Glutamatergic neuron (in vitro differentiated cells): ENCODE results near the gene GRHL3. TPM values are rescaled to one million over a fixed set of nuclear protein-coding genes. Genes with fewer than 3 reads are reported as not detected.

Experiments used
- DNase-seq: peaks from one replicate; pipeline ENCODE4 v3.0.0; 2022
- H3K27ac Mint-ChIP-seq: one replicate; pipeline ENCODE4 v1.8.0; 2020; ENCODE audit warnings: mild to moderate bottlenecking, mixed read lengths, inconsistent platforms; ENCODE audit not compliant: unreplicated experiment
- H3K27me3 Mint-ChIP-seq: one replicate; pipeline ENCODE4 v1.8.0; 2020; ENCODE audit warnings: mild to moderate bottlenecking, moderate library complexity, mixed read lengths, inconsistent platforms; ENCODE audit not compliant: unreplicated experiment
- H3K36me3 Mint-ChIP-seq: one replicate; pipeline ENCODE4 v1.8.0; 2020; ENCODE audit warnings: mild to moderate bottlenecking, mixed read lengths, inconsistent platforms; ENCODE audit not compliant: unreplicated experiment
- H3K4me1 Mint-ChIP-seq: one replicate; pipeline ENCODE4 v1.8.0; 2020; ENCODE audit warnings: mild to moderate bottlenecking, low read depth, mixed read lengths, inconsistent platforms; ENCODE audit not compliant: unreplicated experiment
- H3K4me3 Mint-ChIP-seq: one replicate; pipeline ENCODE4 v1.8.0; 2020; ENCODE audit warnings: mild to moderate bottlenecking, mixed read lengths, inconsistent platforms; ENCODE audit not compliant: unreplicated experiment
- H3K9me3 Mint-ChIP-seq: one replicate; pipeline ENCODE4 v1.8.0; 2020; ENCODE audit warnings: mild to moderate bottlenecking, moderate library complexity, mixed read lengths, inconsistent platforms; ENCODE audit not compliant: unreplicated experiment
- total RNA-seq: library from RNA; stranded (reverse); fragmentation: NEBNext Ultra II Directional; extraction: Animal tissue kit (Norgen Biotek cat#: 25700); gene quantifications from one replicate; pipeline ENCODE4 v1.2.1, GENCODE V29; 2021; ENCODE audit not compliant: unreplicated experiment
- TF ChIP-seq, protein P1 (sequence below): fragments of 200-600 bp; sonication (generic); IDR thresholded peaks from one replicate; pipeline ENCODE4 v1.5.0; 2021; ENCODE audit not compliant: partially characterized antibody, unreplicated experiment

The GRHL3 gene
- total RNA-seq, 1 donor from 2014 or later = 0.37 TPM

DNA sequence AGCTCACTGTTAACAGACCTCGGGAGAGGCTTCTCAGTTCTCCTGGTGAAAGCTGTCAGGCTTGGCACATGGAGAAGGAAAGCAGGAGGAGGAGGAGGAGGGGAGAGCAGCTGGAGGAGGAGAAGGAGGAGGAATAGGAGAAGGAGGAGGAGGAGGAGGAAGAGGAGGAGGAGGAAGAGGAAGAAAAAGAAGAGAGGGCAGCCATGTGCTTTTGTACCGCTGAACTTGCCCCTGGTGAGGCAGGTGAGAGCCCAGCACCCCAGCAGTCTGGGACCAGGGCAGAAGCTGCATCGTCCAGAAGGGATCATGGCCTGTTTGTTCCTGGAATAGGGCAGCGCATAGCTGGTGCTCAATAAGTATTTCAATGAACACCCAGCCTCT, 21.3 kb upstream of the GRHL3 start:
- H3K36me3 Mint-ChIP-seq = no peaks in the 10 kb centered on the region
- no peak overlapping the region for H3K27ac Mint-ChIP-seq
- no peaks in the 10 kb centered on the region for H3K4me1 Mint-ChIP-seq
- DNase-seq = no peak
- TF ChIP-seq, protein P1, sequence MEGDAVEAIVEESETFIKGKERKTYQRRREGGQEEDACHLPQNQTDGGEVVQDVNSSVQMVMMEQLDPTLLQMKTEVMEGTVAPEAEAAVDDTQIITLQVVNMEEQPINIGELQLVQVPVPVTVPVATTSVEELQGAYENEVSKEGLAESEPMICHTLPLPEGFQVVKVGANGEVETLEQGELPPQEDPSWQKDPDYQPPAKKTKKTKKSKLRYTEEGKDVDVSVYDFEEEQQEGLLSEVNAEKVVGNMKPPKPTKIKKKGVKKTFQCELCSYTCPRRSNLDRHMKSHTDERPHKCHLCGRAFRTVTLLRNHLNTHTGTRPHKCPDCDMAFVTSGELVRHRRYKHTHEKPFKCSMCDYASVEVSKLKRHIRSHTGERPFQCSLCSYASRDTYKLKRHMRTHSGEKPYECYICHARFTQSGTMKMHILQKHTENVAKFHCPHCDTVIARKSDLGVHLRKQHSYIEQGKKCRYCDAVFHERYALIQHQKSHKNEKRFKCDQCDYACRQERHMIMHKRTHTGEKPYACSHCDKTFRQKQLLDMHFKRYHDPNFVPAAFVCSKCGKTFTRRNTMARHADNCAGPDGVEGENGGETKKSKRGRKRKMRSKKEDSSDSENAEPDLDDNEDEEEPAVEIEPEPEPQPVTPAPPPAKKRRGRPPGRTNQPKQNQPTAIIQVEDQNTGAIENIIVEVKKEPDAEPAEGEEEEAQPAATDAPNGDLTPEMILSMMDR = no peak
- no peaks in the 10 kb centered on the region for H3K27me3 Mint-ChIP-seq
- H3K4me3 Mint-ChIP-seq = no peak overlapping the region
- H3K9me3 Mint-ChIP-seq = no peaks in the 10 kb centered on the region

DNA sequence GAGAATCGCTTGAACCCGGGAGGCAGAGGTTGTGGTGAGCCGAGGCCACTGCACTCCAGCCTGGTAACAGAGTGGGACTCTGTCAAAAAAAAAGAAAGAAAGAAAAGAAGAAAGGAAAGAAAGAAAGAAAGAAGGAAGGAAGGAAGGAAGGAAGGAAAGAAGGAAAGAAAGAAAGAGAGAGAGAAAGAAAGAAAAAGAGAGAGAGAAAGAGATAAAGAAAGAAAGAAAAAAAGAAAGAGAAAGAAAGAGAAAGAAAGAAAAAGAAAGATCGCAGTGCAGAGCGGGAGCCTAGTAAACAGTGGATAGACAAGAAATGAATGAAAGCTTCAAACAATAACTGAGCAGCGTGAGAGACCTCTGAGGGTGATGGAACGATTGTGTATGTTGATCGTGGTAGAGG, 20.6 kb upstream of the GRHL3 start:
- Mint-ChIP-seq H3K27me3 (no peaks in the 10 kb centered on the region), H3K36me3 (no peaks in the 10 kb centered on the region), H3K4me3 (no peak overlapping the region), H3K9me3 (no peaks in the 10 kb centered on the region), H3K4me1 (no peaks in the 10 kb centered on the region), H3K27ac (no peak overlapping the region)
- TF ChIP-seq, protein P1 = no peak
- DNase-seq = no peak

- no peaks in the 10 kb centered on the region for H3K36me3 Mint-ChIP-seq
- no peaks in the 10 kb centered on the region for H3K27me3 Mint-ChIP-seq
- DNase-seq = no peak
- TF ChIP-seq, protein P1 = no peak
- no peaks in the 10 kb centered on the region for H3K4me1 Mint-ChIP-seq
- no peak overlapping the region for H3K27ac Mint-ChIP-seq
- H3K4me3 Mint-ChIP-seq = no peak overlapping the region
- no peaks in the 10 kb centered on the region for H3K9me3 Mint-ChIP-seq
Measured at GRCh38 chr1:24299901-24300300, 19.3 kb upstream of the GRHL3 start.

GRCh38 chr1:24300971-24301784, 18.0 kb upstream of the GRHL3 start:
- TF ChIP-seq, protein P1 = no peak
- Mint-ChIP-seq H3K4me1 (no peaks in the 10 kb centered on the region), H3K36me3 (no peaks in the 10 kb centered on the region), H3K27me3 (no peaks in the 10 kb centered on the region), H3K4me3 (no peak overlapping the region), H3K27ac (no peak overlapping the region), H3K9me3 (peaks cover 2% of the 10 kb centered on the region)
- DNase-seq = no peak

GRCh38 chr1:24301785-24302175, 17.4 kb upstream of the GRHL3 start:
- no peak overlapping the region for H3K27ac Mint-ChIP-seq
- no peaks in the 10 kb centered on the region for H3K27me3 Mint-ChIP-seq
- no peaks in the 10 kb centered on the region for H3K4me1 Mint-ChIP-seq
- H3K9me3 Mint-ChIP-seq = peaks cover 2% of the 10 kb centered on the region
- DNase-seq = no peak
- TF ChIP-seq, protein P1 = no peak
- no peak overlapping the region for H3K4me3 Mint-ChIP-seq
- no peaks in the 10 kb centered on the region for H3K36me3 Mint-ChIP-seq
